Activated CD8-positive, alpha-beta memory T cell treated with anti-CD3 and anti-CD28 coated beads, Interleukin-2, amount 50 U/mL, for 4 hours (primary cell): ENCODE results near the gene MIOX.
"Not testable (repeated sequence)": the region's sequence is repeated elsewhere in the genome, so short reads cannot be mapped to it uniquely, and the experiment has no call there.

Source experiments
- DNase-seq: peaks from one replicate; pipeline ENCODE4 v3.0.0-alpha.2; 2020

MIOX gene

DNA sequence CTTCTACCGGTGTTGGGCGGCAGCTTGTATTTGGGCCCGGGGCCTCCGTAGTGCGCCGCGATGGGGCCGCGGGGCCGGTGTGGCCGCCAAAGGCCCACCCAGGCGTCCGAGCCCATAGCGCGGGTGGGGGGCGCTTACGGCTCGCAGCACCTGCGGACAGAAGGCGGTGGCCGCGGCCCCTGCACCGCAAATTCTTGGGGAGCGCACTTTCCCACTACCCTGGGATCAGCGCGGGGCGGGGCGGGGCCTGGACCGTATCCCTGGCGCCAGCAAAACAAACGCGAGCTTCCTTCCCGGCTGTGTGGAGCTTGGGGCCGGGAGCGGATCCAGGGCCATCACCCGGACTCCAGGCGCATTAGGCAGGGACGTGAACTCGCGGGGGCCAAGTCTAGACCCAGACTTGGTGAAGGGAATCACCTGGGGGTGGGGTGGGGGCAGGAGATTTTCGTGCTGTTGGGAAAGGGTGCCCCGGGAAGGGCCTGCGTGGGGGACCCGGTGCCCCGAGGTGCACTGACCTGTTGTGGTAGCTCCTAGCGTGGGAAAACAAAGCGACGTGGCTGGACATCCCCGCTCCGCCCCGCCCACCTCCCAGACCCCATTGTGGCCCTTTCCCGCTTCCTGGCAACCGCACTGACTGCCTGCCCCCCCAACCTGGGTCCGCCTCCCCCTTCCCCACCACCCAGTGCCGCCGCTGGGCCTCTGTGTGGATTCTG is 45.5 kb downstream of the MIOX start:
- DNase-seq: no peak

DNA sequence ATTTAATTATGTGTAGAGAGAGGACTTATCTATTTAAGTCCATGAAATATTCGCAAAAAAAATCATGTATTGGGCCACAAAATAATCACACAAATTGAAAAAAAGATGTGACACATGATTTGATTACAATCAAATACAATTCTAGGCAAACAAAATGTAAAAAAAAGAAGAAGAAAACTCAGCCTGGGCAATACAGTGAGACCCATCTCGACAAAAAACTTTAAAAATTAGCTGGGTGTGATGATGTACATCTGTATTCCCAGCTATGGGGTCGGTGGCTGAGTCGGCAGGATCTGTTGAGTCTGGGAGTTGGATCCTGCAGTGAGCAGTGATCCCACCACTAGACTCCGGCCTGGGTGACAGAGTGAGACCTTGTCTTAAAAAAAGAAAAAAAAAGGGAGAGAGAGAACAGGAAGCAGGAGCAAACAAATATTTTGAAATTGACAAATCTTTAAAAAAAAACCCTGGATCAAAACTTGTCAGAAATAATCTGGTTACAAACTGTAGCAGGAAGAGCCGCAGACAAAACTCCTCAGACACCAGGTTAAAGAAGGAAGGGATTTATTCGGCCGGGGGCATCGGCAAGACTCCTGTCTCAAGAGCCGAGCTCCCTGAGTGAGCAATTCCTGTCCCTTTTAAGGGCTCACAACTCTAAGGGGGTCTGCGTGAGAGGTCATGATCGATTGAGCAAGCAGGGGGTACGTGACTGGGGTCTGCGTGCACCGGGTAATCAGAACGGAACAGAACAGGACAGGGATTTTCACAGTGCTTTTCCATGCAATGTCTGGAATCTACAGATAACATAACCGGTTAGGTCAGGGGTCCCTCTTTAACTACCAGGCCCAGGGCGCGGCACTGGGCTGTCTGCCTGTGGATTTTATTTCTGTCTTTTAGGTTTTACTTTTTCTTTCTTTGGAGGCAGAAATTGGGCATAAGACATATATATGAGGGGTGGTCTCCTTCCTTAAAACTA is 46.5 kb downstream of the MIOX start:
- DNase-seq: no peak

DNA sequence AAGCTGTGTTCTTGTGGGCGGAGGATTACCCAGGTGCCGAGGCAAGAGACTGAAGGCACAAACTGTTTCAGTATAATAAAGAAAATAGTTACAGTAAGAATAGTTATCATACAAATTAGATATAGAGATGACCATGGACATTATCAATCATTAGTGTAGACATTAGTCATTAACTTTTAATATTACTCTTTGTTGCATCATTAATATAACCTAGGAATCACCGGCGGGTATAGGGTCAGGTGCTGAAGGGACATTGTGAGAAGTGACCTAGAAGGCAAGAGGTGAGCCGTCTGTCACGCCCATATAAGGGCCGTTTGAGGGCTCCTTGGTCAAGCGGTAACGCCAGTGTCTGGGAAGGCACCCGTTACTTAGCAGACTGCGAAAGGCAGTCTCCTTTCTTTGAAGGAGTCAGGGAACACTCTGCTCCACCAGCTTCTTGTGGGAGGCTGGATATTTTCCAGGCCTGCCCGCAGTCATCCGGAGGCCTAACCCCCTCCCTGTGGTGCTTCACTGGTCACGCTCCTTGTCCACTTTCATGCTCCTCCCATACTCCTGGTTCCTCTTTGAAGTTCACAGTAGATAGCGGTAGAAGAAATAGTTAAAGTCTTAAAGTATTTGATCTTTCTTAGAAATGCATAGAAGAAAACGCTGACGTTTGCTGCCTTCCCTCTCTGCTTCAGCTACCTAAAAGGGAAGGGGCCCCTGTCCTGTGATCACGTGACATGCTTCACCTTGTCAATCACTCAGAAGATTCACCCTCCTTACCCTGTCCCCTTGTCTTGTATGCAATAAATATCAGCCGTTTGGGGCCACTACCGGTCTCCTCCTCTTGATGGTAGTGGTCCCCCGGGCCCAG is 47.4 kb downstream of the MIOX start:
- DNase-seq: not testable (repeated sequence)

DNA sequence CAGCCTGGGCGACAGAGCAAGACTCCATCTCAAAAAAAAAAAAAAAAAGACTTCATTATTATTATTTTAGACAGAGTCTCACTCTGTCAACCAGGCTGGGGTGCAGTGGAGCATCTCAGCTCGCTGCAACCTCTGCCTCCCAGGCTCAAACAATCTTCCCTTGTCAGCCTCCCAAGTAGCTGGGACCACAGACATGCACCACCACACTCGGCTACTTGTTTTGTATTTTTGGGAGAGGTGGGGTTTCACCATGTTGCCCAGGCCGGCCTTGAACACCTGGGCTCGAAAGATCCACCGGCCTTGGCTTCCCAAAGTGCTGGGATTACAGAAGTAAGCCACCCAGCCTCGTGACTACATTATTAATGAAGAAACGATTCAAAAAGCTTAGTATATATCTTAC is 48.5 kb downstream of the MIOX start:
- DNase-seq: no peak

DNA sequence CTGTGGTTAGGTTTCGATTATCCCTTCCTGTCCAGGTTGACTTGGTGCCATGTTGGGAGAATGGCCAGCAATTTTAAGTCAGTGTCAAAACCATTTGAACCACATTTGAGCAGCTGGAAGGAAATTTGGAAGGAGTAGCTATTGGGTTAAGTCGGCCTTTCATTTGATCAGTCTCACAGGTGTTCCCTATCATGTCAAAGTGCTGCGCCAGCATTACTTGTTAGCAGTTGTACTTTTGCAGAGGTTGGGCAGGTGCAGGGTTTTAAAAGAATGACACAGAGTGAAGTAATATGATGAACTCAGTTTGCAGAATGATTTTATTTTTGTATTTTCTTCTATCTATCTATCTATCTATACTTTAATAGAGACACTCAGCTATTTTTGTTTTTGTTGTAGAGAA is 49.6 kb downstream of the MIOX start:
- DNase-seq: no peak

DNA sequence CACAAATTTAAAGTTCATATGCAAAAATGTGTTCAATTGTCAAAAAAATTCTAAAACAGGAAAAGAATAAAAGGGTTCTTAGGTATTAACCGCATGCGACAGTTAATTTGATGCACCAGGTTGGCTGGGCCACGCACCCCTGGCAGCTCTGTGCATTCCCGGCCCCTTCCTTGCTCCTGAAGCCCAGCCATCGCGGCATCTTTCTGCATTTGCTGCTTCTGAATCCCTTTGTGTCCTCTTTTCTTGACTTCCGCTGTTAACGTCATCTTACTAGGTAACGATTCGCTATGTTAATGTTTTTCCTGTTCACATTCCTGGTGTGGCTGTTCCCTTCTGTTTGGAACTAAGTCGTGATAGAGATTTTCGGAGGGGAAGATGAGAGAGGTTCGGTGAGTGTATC is 51.1 kb downstream of the MIOX start:
- DNase-seq: no peak
